ENCODE data around the gene SURF1. TPM values are rescaled to one million over a fixed set of nuclear protein-coding genes. Genes with fewer than 3 reads are reported as not detected.

SURF1 gene
- total and polyA plus RNA-seq, 5 donors from 2014 or later, result 41.8 to 120 (median 115) TPM

- H3K27me3 ChIP-seq (ENCODE audit: control insufficient read depth, insufficient read depth, low read length), result no peaks in the 10 kb centered on the region
- H3K36me3 Mint-ChIP-seq, result peaks cover 6% of the 10 kb centered on the region
- no peaks in the 10 kb centered on the region for H3K4me1 ChIP-seq (ENCODE audit: control insufficient read depth, insufficient read depth, low read length, poor library complexity, severe bottlenecking)
- no peak overlapping the region for H3K27ac ChIP-seq (ENCODE audit: insufficient read depth, low read length, poor library complexity, severe bottlenecking)
- peaks cover 0 to 2% (median 0%) of the 10 kb centered on the region in 7 donors for H3K9me3 Mint-ChIP-seq
- no peak overlapping the region for H3K4me3 Mint-ChIP-seq
- no peak for ATAC-seq (ENCODE audit: low read depth in 2 of 2)
- DNase-seq, result no peak
- peaks cover 16% of the 10 kb centered on the region for H3K27me3 Mint-ChIP-seq
- no peaks in the 10 kb centered on the region for H3K4me1 Mint-ChIP-seq
- H3K27ac Mint-ChIP-seq, result no peak overlapping the region
- no peaks in the 10 kb centered on the region for H3K9me3 ChIP-seq (ENCODE audit: control insufficient read depth in 2 of 2, low read length in 2 of 2)
- no peaks in the 10 kb centered on the region for H3K36me3 ChIP-seq (ENCODE audit: control insufficient read depth, insufficient read depth, low read length)
- H3K4me3 ChIP-seq (ENCODE audit: low read depth, low read length), result no peak overlapping the region
These were observed 49.8 kb downstream of the SURF1 start for GRCh38 chr9:133306242-133307204.

- no peaks in the 10 kb centered on the region for H3K9me3 ChIP-seq (ENCODE audit: control insufficient read depth in 2 of 2, low read length in 2 of 2)
- H3K4me1 ChIP-seq (ENCODE audit: control insufficient read depth, insufficient read depth, low read length, poor library complexity, severe bottlenecking), result no peaks in the 10 kb centered on the region
- DNase-seq, result no peak
- Mint-ChIP-seq H3K36me3 (peaks cover 6% of the 10 kb centered on the region), H3K4me3 (no peak overlapping the region), H3K27ac (no peak overlapping the region), H3K4me1 (no peaks in the 10 kb centered on the region), H3K9me3 (peaks cover 0 to 2% (median 0%) of the 10 kb centered on the region in 7 donors), H3K27me3 (peaks cover 16% of the 10 kb centered on the region)
- no peaks in the 10 kb centered on the region for H3K27me3 ChIP-seq (ENCODE audit: control insufficient read depth, insufficient read depth, low read length)
- ATAC-seq (ENCODE audit: low read depth in 2 of 2), result no peak
- no peak overlapping the region for H3K27ac ChIP-seq (ENCODE audit: insufficient read depth, low read length, poor library complexity, severe bottlenecking)
- H3K36me3 ChIP-seq (ENCODE audit: control insufficient read depth, insufficient read depth, low read length), result no peaks in the 10 kb centered on the region
- no peak overlapping the region for H3K4me3 ChIP-seq (ENCODE audit: low read depth, low read length)
These were observed 50.6 kb downstream of the SURF1 start for GRCh38 chr9:133305731-133306130.

- no peak overlapping the region for H3K4me3 ChIP-seq (ENCODE audit: low read depth, low read length)
- ATAC-seq (ENCODE audit: low read depth in 2 of 2), result no peak
- Mint-ChIP-seq H3K9me3 (peaks cover 0 to 2% (median 0%) of the 10 kb centered on the region in 7 donors), H3K27ac (peak overlapping the region in 1 of 3 donors; percentile 52), H3K27me3 (peaks cover 12% of the 10 kb centered on the region), H3K4me3 (no peak overlapping the region), H3K36me3 (peaks cover 4% of the 10 kb centered on the region), H3K4me1 (no peaks in the 10 kb centered on the region)
- no peaks in the 10 kb centered on the region for H3K9me3 ChIP-seq (ENCODE audit: control insufficient read depth in 2 of 2, low read length in 2 of 2)
- H3K27ac ChIP-seq (ENCODE audit: insufficient read depth, low read length, poor library complexity, severe bottlenecking), result no peak overlapping the region
- no peaks in the 10 kb centered on the region for H3K36me3 ChIP-seq (ENCODE audit: control insufficient read depth, insufficient read depth, low read length)
- H3K4me1 ChIP-seq (ENCODE audit: control insufficient read depth, insufficient read depth, low read length, poor library complexity, severe bottlenecking), result no peaks in the 10 kb centered on the region
- H3K27me3 ChIP-seq (ENCODE audit: control insufficient read depth, insufficient read depth, low read length), result no peaks in the 10 kb centered on the region
- no peak for DNase-seq
These were observed 51.6 kb downstream of the SURF1 start for GRCh38 chr9:133304477-133305377.

GRCh38 chr9:133304158-133304470 is 52.2 kb downstream of the SURF1 start:
- Histone ChIP-seq H3K9me3 (ENCODE audit: control insufficient read depth in 2 of 2, low read length in 2 of 2) (no peaks in the 10 kb centered on the region), H3K36me3 (ENCODE audit: control insufficient read depth, insufficient read depth, low read length) (no peaks in the 10 kb centered on the region), H3K4me3 (ENCODE audit: low read depth, low read length) (no peak overlapping the region), H3K27me3 (ENCODE audit: control insufficient read depth, insufficient read depth, low read length) (no peaks in the 10 kb centered on the region), H3K4me1 (ENCODE audit: control insufficient read depth, insufficient read depth, low read length, poor library complexity, severe bottlenecking) (no peaks in the 10 kb centered on the region), H3K27ac (ENCODE audit: insufficient read depth, low read length, poor library complexity, severe bottlenecking) (no peak overlapping the region)
- Mint-ChIP-seq H3K4me3 (no peak overlapping the region), H3K36me3 (no peaks in the 10 kb centered on the region), H3K9me3 (peaks cover 0 to 2% (median 0%) of the 10 kb centered on the region in 7 donors), H3K4me1 (no peaks in the 10 kb centered on the region), H3K27me3 (peaks cover 6% of the 10 kb centered on the region), H3K27ac (no peak overlapping the region)
- no peak for ATAC-seq (ENCODE audit: low read depth in 2 of 2)
- DNase-seq, result no peak

GRCh38 chr9:133303266-133304157 is 52.8 kb downstream of the SURF1 start:
- H3K4me1 ChIP-seq (ENCODE audit: control insufficient read depth, insufficient read depth, low read length, poor library complexity, severe bottlenecking), result no peaks in the 10 kb centered on the region
- no peaks in the 10 kb centered on the region for H3K9me3 ChIP-seq (ENCODE audit: control insufficient read depth in 2 of 2, low read length in 2 of 2)
- H3K27me3 Mint-ChIP-seq, result peaks cover 4% of the 10 kb centered on the region
- no peaks in the 10 kb centered on the region for H3K27me3 ChIP-seq (ENCODE audit: control insufficient read depth, insufficient read depth, low read length)
- no peak overlapping the region for H3K4me3 ChIP-seq (ENCODE audit: low read depth, low read length)
- DNase-seq (no peak), ATAC-seq (ENCODE audit: low read depth in 2 of 2) (no peak)
- no peak overlapping the region for H3K4me3 Mint-ChIP-seq
- no peaks in the 10 kb centered on the region for H3K9me3 Mint-ChIP-seq
- H3K27ac Mint-ChIP-seq, result no peak overlapping the region
- H3K36me3 Mint-ChIP-seq, result no peaks in the 10 kb centered on the region
- no peak overlapping the region for H3K27ac ChIP-seq (ENCODE audit: insufficient read depth, low read length, poor library complexity, severe bottlenecking)
- no peaks in the 10 kb centered on the region for H3K4me1 Mint-ChIP-seq
- H3K36me3 ChIP-seq (ENCODE audit: control insufficient read depth, insufficient read depth, low read length), result no peaks in the 10 kb centered on the region

Other genes starting within 250 kb of the SURF1 start
- 228 TPM for gene RALGDS, start 235.2 kb downstream of the SURF1 start, total RNA-seq
- 10 to 100 TPM; 34.6 to 64.2 (median 49.2) TPM for gene RALGDS, start 235.2 kb downstream of the SURF1 start, polyA plus RNA-seq
- gene GBGT1, start 192.6 kb downstream of the SURF1 start, total RNA-seq, result 1.5 TPM
- gene GBGT1, start 192.6 kb downstream of the SURF1 start, polyA plus RNA-seq, result 1 to 10 TPM in 1 of 4 donors, under 1 TPM in 1, not detected in 2; 0.67 to 1.6 TPM
- gene OBP2B, start 147.2 kb downstream of the SURF1 start, total RNA-seq, result not detected
- gene OBP2B, start 147.2 kb downstream of the SURF1 start, polyA plus RNA-seq, result not detected
- gene ABO, start 81.3 kb downstream of the SURF1 start, total RNA-seq, result 0.62 TPM
- gene ABO, start 81.3 kb downstream of the SURF1 start, polyA plus RNA-seq, result not detected
- 14.6 TPM for gene SURF6, start 20.3 kb downstream of the SURF1 start, total RNA-seq
- 1 to 10 TPM; 5.4 to 8.4 (median 6.9) TPM for gene SURF6, start 20.3 kb downstream of the SURF1 start, polyA plus RNA-seq
- gene MED22, start 8.4 kb downstream of the SURF1 start, total RNA-seq, result 29.3 TPM
- 10 to 100 TPM in 3 of 4 donors, 1 to 10 TPM in 1; 7.3 to 16.2 (median 11.1) TPM for gene MED22, start 8.4 kb downstream of the SURF1 start, polyA plus RNA-seq
- 1,813 TPM for gene RPL7A, start 8.3 kb downstream of the SURF1 start, total RNA-seq
- gene RPL7A, start 8.3 kb downstream of the SURF1 start, polyA plus RNA-seq, result 1,000 to 10,000 TPM in 2 of 4 donors, 100 to 1,000 TPM in 2; 747 to 1,102 (median 951) TPM
- gene SURF2, start 63 bp upstream of the SURF1 start, total RNA-seq, result 24.3 TPM
- gene SURF2, start 63 bp upstream of the SURF1 start, polyA plus RNA-seq, result 10 to 100 TPM; 34.5 to 47.1 (median 37.0) TPM
- 132 TPM for gene SURF4, start 19.6 kb upstream of the SURF1 start, total RNA-seq
- gene SURF4, start 19.6 kb upstream of the SURF1 start, polyA plus RNA-seq, result 100 to 1,000 TPM; 189 to 227 (median 212) TPM
- gene STKLD1, start 19.9 kb upstream of the SURF1 start, total RNA-seq, result 0.86 TPM
- gene STKLD1, start 19.9 kb upstream of the SURF1 start, polyA plus RNA-seq, result under 1 TPM; 0.09 to 0.28 (median 0.15) TPM
- 19.4 TPM for gene REXO4, start 61.5 kb upstream of the SURF1 start, total RNA-seq
- 10 to 100 TPM in 3 of 4 donors, 1 to 10 TPM in 1; 9.8 to 17.8 (median 14.7) TPM for gene REXO4, start 61.5 kb upstream of the SURF1 start, polyA plus RNA-seq
- 0.47 TPM for gene ADAMTS13, start 65.9 kb upstream of the SURF1 start, total RNA-seq
- under 1 TPM in 1 of 4 donors, not detected in 3; 0.10 TPM for gene ADAMTS13, start 65.9 kb upstream of the SURF1 start, polyA plus RNA-seq
- 1.8 TPM for gene CACFD1, start 103.5 kb upstream of the SURF1 start, total RNA-seq
- 1 to 10 TPM; 1.2 to 3.0 (median 1.7) TPM for gene CACFD1, start 103.5 kb upstream of the SURF1 start, polyA plus RNA-seq
- 1.8 TPM for gene SLC2A6, start 122.6 kb upstream of the SURF1 start, total RNA-seq
- gene SLC2A6, start 122.6 kb upstream of the SURF1 start, polyA plus RNA-seq, result 1 to 10 TPM in 3 of 4 donors, under 1 TPM in 1; 0.63 to 2.2 (median 1.6) TPM
- not detected for gene MYMK, start 168.5 kb upstream of the SURF1 start, total RNA-seq
- not detected for gene MYMK, start 168.5 kb upstream of the SURF1 start, polyA plus RNA-seq
- gene ADAMTSL2, start 178.2 kb upstream of the SURF1 start, total RNA-seq, result not detected
- not detected for gene ADAMTSL2, start 178.2 kb upstream of the SURF1 start, polyA plus RNA-seq

All from CD4-positive, CD25-positive, alpha-beta regulatory T cell (primary cell).